Testis (tissue), 2 donors: ENCODE data around the gene MCM3AP.

Source experiments
- CTCF ChIP-seq, 3 experiments: fragments of 450-650 bp in 2 of 3; fragments of 200-600 bp in 1 of 3; sonication (generic) in 1 of 3; IDR thresholded peaks; one replicate each; pipeline ENCODE4 v1.5.1; 2016 to 2019; ENCODE audit warnings: antibody characterized with exemption in 3 of 3, mild to moderate bottlenecking in 2 of 3, moderate library complexity in 1 of 3
- POLR2A ChIP-seq: fragments of 450-650 bp; IDR thresholded peaks from one replicate; pipeline ENCODE4 v1.6.1; 2017; ENCODE audit warnings: antibody characterized with exemption, mild to moderate bottlenecking, moderate library complexity

DNA sequence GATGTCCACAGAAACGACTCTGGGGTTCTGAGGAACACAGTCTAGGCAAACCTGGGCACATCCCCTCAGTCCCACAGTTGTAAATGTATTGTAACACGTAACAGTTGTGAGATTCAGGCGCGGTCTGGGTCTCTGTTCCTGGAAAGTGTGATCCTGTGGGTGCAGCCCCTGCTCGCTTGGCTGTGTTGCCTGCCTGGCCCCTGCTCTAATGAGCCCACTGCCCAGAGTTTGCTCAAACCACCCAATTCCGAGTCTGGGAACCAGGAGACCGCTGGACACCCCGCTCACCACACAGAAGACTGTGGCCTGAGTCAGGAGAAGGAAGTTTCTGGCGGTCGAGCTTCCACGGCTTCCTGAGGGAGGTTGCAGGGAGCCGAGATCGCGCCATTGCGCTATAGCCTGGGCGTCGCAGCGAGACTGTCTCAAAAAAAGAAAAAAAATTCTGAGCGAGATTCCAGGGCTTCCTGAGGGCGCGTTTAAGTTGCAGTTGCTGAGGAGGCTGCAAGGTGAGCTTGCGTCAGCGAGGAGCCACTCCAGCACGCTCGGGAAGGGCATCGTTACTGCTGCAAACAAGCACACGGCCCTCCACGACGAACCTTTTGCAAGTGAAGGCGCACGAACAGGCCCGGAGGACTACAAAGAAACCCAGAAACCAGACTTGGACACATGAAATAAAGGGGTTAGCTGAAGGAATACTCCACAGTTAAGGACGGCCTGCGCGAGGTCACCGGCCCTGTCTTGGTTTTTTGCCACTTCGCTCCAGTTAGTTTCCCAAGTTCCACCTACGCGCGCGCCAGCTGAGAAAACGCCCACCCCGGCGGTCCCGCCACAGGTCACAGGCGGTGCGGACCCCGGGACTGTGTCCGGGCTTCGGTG is 37.2 kb upstream of the MCM3AP start:
- TF ChIP-seq POLR2A (no peak), CTCF (IDR thresholded peaks at IDR 0.05) (no peak)
